Stomach (tissue), 9 donors: ENCODE data around the gene ADGRG1. TPM values are rescaled to one million over a fixed set of nuclear protein-coding genes. Genes with fewer than 3 reads are reported as not detected.

Experiments used
- DNase-seq, 2 donors: peaks; one replicate each; pipeline versions ENCODE4 v3.0.0 to v3.0.0-alpha.2; 2013 to 2019
- H3K27ac ChIP-seq, 5 donors: fragments of 200-600 bp in 4 of 5; sonication (generic) in 4 of 5; one replicate each; pipeline ENCODE4 v1.5.1; 2013 to 2019; ENCODE audit warnings: mild to moderate bottlenecking in 1 of 5, moderate library complexity in 1 of 5
- H3K27me3 ChIP-seq, 3 donors: fragments of 200-600 bp; sonication (generic); one replicate each; pipeline ENCODE4 v1.5.1; 2017 to 2019; ENCODE audit warnings: mixed run types in 1 of 3
- H3K36me3 ChIP-seq, 4 donors: fragments of 200-600 bp; sonication (generic); 1 replicate in 3 of 4; 2 replicates in 1 of 4; pipeline ENCODE4 v1.5.1; 2016 to 2019
- H3K4me1 ChIP-seq, 4 donors: fragments of 200-600 bp; sonication (generic); one replicate each; pipeline ENCODE4 v1.5.1; 2016 to 2019
- H3K4me3 ChIP-seq, 4 donors: fragments of 200-600 bp; sonication (generic) in 3 of 4; one replicate each; pipeline ENCODE4 v1.5.1; 2016 to 2019; ENCODE audit warnings: mild to moderate bottlenecking in 1 of 4
- H3K9me3 ChIP-seq, 4 donors: fragments of 200-600 bp; sonication (generic); one replicate each; pipeline ENCODE4 v1.5.1; 2016 to 2019
- EP300 ChIP-seq: sonication (generic); formaldehyde crosslinking; IDR thresholded peaks from one replicate; pipeline ENCODE4 v1.6.1; 2017; ENCODE audit warnings: antibody characterized with exemption
- POLR2A ChIP-seq, 4 donors: fragments of 450-650 bp; IDR thresholded peaks; one replicate each; pipeline ENCODE4 v1.6.1; 2016; ENCODE audit warnings: antibody characterized with exemption in 4 of 4, control low read depth in 2 of 4, mild to moderate bottlenecking in 1 of 4, moderate library complexity in 1 of 4
- POLR2AphosphoS5 ChIP-seq, 3 donors: sonication (generic); formaldehyde crosslinking; IDR thresholded peaks; one replicate each; pipeline ENCODE4 v1.6.1; 2016; ENCODE audit warnings: antibody characterized with exemption in 3 of 3
- WGBS, 5 donors: extraction: QIAGEN DNeasy Blood & Tissue Kit in 3 of 5; methylation state at CpG; one replicate each; pipeline versions ENCODE4 v1.1.5 to v1.1.7; 2013 to 2018; 5-methylcytosine and 5-hydroxymethylcytosine counted together
- intact Hi-C: fragments of 100-400 bp; cut with DNase I; formaldehyde crosslinking; loops from one replicate; pipeline ENCODE4 v1.15.1; 2023; ENCODE audit warnings: low total_unique reads
- polyA plus RNA-seq, 3 donors: library from polyadenylated mRNA; stranded (reverse); fragments of 200-250 nt; gene quantifications; one replicate each; pipeline ENCODE4 v1.2.3, GENCODE V29; 2013
- total RNA-seq, 5 donors: library from RNA; depleted of rRNA; stranded (reverse); fragments of >200 nt; gene quantifications; one replicate each; pipeline versions ENCODE4 v1.1.0 to v1.2.3, GENCODE V29; 2014 to 2016
- TF ChIP-seq, protein P1 (sequence below), 7 experiments: fragments of 450-650 bp in 4 of 7; fragments of 200-600 bp in 3 of 7; sonication (generic) in 3 of 7; IDR thresholded peaks; one replicate each; pipeline ENCODE4 v1.5.1; 2016 to 2019; ENCODE audit warnings: antibody characterized with exemption in 7 of 7, control low read depth in 2 of 7, mild to moderate bottlenecking in 1 of 7
- donor health status: healthy with polysubstance abuse.
- donor health status: Bipolar disorder and iron deficiency.
- donor health status: healthy.

ADGRG1 gene
- total and polyA plus RNA-seq, 8 donors = 8.9 to 84.8 (median 32.1) TPM

DNA sequence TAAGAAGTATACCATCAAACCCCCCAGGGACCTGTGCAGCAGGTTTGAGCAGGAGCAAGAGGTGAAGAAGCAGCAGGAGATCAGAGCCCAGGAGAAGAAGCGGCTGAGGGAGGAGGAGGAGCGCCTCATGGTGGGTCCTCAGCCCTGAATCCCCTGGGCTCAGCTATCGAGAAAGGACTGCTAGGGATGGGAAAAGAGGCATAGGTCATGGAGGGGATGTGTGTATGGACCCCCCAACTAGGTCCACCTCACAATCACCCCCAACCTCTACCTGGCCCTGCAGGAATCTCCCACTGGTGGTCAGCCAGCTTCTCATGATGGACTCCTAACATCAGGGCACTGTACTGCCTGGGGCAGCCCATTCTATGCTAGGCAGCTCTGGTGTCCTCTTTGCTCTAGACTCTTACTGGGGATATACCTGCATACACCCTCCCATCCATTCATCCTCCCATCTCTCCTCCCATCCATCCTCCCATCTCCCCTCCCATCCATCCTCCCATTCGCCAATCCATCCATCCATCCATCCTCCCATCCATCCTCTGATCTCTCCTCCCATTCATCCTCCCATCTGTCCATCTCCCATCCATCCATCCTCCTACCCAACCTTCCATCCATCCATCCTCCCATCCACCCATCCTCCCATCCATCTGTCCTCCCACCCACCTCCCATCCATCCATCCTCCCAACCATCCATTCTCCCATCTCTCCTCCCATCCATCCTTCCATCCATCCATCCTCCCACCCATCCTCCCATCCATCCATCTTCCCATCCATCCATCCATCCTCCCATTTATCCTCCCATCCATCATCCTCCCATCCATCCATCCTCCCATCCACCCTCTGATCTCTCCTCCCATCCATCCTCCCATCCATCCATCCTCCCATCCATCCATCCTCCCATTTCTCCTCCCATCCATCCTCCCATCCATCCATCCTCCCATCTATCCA, 76.7 kb downstream of the ADGRG1 start:
- peaks cover 8 to 23% (median 15%) of the 10 kb centered on the region in 4 donors for H3K4me1 ChIP-seq
- 88 to 98% (median 94%) methylated on average over 4 of the region's 4 CpGs for WGBS, 5 donors
- no peaks in the 10 kb centered on the region for H3K36me3 ChIP-seq
- no peaks in the 10 kb centered on the region for H3K9me3 ChIP-seq
- TF ChIP-seq POLR2A (IDR thresholded peaks at IDR 0.05) = no peak
- TF ChIP-seq EP300 = no peak
- DNase-seq = no peak
- intact Hi-C loops = no loop called here
- peak overlapping the region in 1 of 5 donors; percentile 38 for H3K27ac ChIP-seq
- peaks cover 0 to 5% (median 5%) of the 10 kb centered on the region in 3 donors for H3K27me3 ChIP-seq
- no peak overlapping the region for H3K4me3 ChIP-seq

DNA sequence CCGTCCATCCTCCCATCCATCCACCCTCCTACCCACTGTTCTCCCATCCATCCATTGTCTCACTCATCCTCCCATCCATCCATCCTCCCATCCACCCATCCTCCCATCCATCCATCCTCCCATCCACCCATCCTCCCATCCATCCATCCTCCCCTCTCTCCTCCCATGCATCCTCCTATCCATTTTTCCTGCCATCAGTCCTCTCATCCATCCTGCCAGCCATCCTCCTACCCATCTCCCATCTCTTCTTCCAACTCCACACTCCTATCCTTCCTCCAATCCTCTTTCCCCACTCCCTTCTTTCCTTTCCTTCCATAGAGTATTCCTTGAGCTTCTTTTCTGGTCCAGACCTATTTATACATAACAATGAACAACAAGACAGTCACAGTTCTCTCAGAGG, 78.3 kb downstream of the ADGRG1 start:
- Histone ChIP-seq H3K27ac (no peak overlapping the region), H3K4me3 (no peak overlapping the region), H3K9me3 (no peaks in the 10 kb centered on the region), H3K4me1 (peaks cover 0 to 13% (median 6%) of the 10 kb centered on the region in 4 donors), H3K36me3 (no peaks in the 10 kb centered on the region), H3K27me3 (peaks cover 0 to 5% (median 5%) of the 10 kb centered on the region in 3 donors)
- no peak for DNase-seq
- WGBS, 5 donors = 50 to 100% (median 85%) methylated on average over 1 of the region's 1 CpG; no CpG with 5 or more reads in 1 of the 5 donors
- intact Hi-C loops = no loop called here
- no peak for TF ChIP-seq POLR2A (IDR thresholded peaks at IDR 0.05)
- TF ChIP-seq, protein P1, sequence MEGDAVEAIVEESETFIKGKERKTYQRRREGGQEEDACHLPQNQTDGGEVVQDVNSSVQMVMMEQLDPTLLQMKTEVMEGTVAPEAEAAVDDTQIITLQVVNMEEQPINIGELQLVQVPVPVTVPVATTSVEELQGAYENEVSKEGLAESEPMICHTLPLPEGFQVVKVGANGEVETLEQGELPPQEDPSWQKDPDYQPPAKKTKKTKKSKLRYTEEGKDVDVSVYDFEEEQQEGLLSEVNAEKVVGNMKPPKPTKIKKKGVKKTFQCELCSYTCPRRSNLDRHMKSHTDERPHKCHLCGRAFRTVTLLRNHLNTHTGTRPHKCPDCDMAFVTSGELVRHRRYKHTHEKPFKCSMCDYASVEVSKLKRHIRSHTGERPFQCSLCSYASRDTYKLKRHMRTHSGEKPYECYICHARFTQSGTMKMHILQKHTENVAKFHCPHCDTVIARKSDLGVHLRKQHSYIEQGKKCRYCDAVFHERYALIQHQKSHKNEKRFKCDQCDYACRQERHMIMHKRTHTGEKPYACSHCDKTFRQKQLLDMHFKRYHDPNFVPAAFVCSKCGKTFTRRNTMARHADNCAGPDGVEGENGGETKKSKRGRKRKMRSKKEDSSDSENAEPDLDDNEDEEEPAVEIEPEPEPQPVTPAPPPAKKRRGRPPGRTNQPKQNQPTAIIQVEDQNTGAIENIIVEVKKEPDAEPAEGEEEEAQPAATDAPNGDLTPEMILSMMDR (IDR thresholded peaks at IDR 0.05) = no peak
- TF ChIP-seq EP300 = no peak
- TF ChIP-seq POLR2AphosphoS5 (IDR thresholded peaks at IDR 0.05) = no peak

DNA sequence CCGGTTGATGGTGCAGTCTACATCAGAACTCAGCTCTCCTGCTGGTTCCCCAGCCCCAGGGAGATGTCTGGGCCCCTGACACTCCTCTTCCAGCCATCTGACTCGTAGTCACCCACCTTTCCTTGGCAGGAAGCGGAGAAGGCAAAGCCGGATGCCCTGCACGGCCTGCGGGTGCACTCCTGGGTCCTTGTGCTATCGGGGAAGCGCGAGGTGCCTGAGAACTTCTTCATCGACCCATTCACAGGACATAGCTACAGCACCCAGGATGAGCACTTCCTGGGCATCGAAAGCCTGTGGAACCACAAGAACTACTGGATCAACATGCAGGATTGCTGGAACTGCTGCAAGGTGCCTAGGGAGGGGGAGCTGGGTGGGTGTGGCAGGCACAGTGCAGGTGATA, 78.9 kb downstream of the ADGRG1 start:
- intact Hi-C loops = no loop called here
- TF ChIP-seq, protein P1 (IDR thresholded peaks at IDR 0.05) = no peak
- TF ChIP-seq POLR2AphosphoS5 (IDR thresholded peaks at IDR 0.05) = no peak
- no peak for TF ChIP-seq POLR2A (IDR thresholded peaks at IDR 0.05)
- TF ChIP-seq EP300 = no peak

DNA sequence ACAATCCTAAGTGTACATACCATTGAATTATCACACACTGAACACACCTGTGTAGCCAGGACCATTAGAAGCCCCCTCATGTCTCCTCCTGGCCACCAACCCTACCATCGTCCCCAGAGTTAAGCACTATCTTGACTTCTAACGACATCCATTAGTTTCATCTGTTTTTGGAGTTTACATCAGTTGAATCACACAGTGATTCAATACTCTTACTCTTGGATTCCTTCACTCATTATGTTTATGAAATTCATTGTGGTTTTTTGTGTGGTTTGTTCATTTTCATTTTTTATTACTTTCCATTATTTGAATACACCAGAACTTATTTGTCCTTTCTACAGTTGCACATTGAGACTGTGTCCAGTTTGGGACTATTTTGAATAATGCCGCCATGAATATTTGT, 79.7 kb downstream of the ADGRG1 start:
- Histone ChIP-seq H3K27me3 (peaks cover 0 to 5% (median 5%) of the 10 kb centered on the region in 3 donors), H3K27ac (no peak overlapping the region), H3K4me1 (peaks cover 0 to 13% (median 3%) of the 10 kb centered on the region in 4 donors), H3K9me3 (no peaks in the 10 kb centered on the region), H3K4me3 (no peak overlapping the region), H3K36me3 (no peaks in the 10 kb centered on the region)
- WGBS, 5 donors = 85 to 96% (median 91%) methylated on average over 3 of the region's 3 CpGs
- TF ChIP-seq EP300 (no peak), POLR2A (IDR thresholded peaks at IDR 0.05) (no peak), POLR2AphosphoS5 (IDR thresholded peaks at IDR 0.05) (no peak)
- TF ChIP-seq, protein P1 (IDR thresholded peaks at IDR 0.05) = no peak
- DNase-seq = no peak
- intact Hi-C loops = no loop called here

More for the DNA sequence above, 78.9 kb downstream of the ADGRG1 start:
- H3K4me3 ChIP-seq = no peak overlapping the region
- DNase-seq = peak in 1 of 2 donors; percentile 19
- H3K27me3 ChIP-seq = peaks cover 0 to 5% (median 5%) of the 10 kb centered on the region in 3 donors
- no peaks in the 10 kb centered on the region for H3K36me3 ChIP-seq
- WGBS, 5 donors = 86 to 93% (median 90%) methylated on average over 11 of the region's 11 CpGs
- H3K9me3 ChIP-seq = no peaks in the 10 kb centered on the region
- H3K27ac ChIP-seq = no peak overlapping the region
- peaks cover 0 to 13% (median 3%) of the 10 kb centered on the region in 4 donors for H3K4me1 ChIP-seq
